GM20431 (cell line): ENCODE results near the gene GFRAL.

Experiments used
- in situ Hi-C: fragments of 300-500 bp; cut with MseI, MboI; formaldehyde crosslinking; loops from one replicate; pipeline ENCODE4 v1.15.0; 2020; ENCODE audit warnings: low sequenced_read_pairs; ENCODE audit not compliant: unreplicated experiment

The GFRAL gene, protein sequence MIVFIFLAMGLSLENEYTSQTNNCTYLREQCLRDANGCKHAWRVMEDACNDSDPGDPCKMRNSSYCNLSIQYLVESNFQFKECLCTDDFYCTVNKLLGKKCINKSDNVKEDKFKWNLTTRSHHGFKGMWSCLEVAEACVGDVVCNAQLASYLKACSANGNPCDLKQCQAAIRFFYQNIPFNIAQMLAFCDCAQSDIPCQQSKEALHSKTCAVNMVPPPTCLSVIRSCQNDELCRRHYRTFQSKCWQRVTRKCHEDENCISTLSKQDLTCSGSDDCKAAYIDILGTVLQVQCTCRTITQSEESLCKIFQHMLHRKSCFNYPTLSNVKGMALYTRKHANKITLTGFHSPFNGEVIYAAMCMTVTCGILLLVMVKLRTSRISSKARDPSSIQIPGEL

DNA sequence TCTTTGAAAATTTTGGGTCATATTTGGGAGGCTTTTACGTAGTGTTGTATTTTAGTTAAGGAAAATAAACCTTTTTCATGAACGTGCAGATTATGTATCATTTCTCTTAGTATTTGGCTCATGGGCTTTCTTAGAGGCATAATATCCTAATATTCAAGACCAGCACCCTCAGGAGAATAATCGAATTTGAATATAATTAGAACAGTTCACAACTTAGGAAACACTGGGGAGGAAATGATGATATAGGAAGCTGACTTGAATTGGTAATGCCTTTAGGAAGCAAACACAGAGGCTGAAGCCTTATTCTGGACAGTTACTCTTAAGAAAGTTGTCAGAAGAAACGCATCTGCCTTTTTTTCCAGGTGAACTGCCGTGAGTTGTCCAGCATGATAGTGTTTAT lies at the start of gene GFRAL:
GFRAL (plus strand) TSS at position 301 of the 400 bp plus-strand sequence; CDS start at position 387, 86 bp downstream.
- in situ Hi-C loops, result no loop called here

DNA sequence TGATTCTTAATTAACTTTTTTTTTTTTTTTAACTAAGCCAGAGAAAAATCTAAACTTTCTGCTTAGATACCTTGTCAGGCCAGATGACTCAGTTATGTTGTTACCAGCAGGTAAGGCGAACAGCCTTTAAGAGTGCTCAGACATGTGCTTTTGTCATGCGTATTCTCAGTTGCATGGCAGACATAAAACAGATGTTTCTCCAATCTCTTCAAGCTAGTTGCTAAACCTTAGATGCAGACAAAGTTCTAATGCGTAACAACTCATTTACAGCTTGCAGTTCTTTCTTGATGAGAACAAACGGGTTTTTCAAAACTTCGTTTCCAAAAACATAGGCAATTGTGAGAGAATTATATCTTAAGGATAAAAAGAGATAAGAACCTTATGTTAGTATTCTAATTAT lies 49.6 kb upstream of the GFRAL start:
- in situ Hi-C loops, result loop anchor here (25.0 kb wide), 1 partner anchor 685 kb away; no protein-coding TSS in a partner anchor

DNA sequence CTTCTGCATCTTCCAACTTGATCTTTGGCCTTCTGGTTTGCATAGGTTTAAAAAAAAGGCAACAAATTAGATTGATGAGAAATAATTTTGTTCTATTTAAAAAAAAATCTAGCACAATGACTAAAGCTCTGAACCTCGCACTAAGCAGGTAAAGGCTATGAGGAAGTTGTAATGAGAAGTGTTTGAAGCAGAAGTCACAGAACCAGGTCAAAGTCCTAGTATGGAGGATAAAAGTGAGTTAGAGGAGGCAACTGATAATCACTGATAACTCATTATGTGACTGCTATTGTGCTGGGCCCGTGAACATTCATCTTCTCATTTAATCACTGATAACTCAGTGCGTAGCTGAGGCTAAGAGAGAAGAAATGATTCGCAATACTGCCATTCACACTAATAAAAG lies 46.1 kb upstream of the GFRAL start:
- in situ Hi-C loops, result loop anchor here (25.0 kb wide), 1 partner anchor 681 kb away; no protein-coding TSS in a partner anchor

DNA sequence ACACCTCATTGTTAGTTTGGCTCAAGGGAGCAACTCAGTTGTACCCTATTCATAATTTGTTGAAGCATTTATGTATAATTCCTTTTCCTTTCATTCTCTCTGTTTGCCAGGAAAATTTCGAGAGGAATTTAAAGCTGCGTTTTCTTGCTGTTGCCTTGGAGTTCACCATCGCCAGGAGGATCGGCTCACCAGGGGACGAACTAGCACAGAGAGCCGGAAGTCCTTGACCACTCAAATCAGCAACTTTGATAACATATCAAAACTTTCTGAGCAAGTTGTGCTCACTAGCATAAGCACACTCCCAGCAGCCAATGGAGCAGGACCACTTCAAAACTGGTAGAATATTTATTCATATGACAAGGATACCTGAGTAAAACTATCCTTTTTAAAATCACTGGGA lies 45.2 kb upstream of the GFRAL start:
- in situ Hi-C loops, result loop anchor here (25.0 kb wide), 1 partner anchor 680 kb away; no protein-coding TSS in a partner anchor

DNA sequence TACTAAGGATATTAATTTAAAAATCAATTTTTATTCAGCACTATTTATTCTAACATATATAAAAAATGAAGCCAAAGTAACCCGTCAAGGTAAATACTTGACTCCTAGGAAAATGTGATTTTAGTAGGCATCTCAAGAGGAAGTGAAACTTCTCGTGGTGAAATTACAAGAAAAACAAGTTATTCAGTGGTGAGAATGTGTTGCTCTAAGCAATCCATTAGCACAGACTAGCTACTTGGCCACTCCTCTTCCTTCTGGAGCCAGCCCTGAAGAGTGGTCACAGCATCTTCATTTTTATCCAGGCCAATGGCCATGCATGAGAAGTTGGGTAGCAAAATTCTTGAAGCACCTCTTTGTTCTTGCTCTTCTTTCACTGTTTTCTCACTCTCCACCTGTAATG lies 40.4 kb upstream of the GFRAL start:
- in situ Hi-C loops, result loop anchor here (25.0 kb wide), 1 partner anchor 675 kb away; no protein-coding TSS in a partner anchor

DNA sequence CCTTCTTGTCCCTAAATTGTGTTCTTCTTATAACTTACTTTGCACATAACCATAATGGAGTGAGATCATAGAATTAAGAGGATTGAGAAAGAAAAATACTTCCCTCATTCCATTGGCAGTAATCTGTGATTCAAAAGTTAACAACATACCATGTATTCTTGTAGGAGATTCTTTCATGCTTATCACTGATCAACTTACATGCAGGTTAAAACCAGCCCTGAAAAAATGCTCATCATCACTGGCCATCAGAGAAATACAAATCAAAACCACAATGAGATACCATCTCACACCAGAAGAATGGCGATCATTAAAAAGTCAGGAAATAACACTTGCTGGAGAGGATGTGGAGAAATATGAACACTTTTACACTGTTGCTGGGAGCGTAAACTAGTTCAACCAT lies 36.5 kb upstream of the GFRAL start:
- in situ Hi-C loops, result loop anchor here (25.0 kb wide), 1 partner anchor 672 kb away; no protein-coding TSS in a partner anchor

DNA sequence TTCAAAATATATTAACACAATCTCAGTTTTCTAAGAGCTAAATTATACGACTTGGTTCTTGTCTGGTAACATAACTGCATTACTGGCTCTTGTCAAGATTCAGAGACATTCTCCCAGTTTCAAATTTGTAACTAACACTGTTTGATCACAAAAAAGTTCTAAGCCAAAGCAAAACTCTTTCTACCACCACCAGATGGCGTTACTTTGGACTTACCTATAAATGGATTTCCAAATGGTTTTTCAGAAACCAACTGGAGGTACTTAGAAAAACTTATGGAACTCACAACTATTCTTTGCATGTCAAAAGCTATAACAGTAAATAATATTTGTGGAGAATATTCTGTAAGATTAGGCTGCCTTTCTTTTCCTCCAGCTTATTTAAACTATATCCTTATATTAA lies 34.2 kb upstream of the GFRAL start:
- in situ Hi-C loops, result loop anchor here (25.0 kb wide), 1 partner anchor 669 kb away; no protein-coding TSS in a partner anchor

DNA sequence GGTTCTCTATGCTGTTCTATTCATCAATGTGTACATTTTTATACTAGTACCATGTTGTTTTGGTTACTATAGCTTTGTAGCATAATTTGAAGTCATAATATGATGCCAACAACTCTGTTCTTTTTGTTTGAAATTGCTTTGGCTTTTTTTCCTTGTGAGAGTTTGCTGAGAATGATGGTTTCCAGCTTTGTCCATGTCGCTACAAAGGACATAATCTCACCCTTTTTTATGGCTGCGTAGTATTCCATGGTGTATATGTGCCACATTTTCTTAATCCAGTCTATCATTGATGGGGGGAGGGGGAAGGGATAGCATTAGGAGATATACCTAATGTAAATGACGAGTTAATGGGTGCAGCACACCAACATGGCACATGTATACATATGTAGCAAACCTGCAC lies 30.1 kb upstream of the GFRAL start:
- in situ Hi-C loops, result loop anchor here (25.0 kb wide), 1 partner anchor 665 kb away; no protein-coding TSS in a partner anchor

DNA sequence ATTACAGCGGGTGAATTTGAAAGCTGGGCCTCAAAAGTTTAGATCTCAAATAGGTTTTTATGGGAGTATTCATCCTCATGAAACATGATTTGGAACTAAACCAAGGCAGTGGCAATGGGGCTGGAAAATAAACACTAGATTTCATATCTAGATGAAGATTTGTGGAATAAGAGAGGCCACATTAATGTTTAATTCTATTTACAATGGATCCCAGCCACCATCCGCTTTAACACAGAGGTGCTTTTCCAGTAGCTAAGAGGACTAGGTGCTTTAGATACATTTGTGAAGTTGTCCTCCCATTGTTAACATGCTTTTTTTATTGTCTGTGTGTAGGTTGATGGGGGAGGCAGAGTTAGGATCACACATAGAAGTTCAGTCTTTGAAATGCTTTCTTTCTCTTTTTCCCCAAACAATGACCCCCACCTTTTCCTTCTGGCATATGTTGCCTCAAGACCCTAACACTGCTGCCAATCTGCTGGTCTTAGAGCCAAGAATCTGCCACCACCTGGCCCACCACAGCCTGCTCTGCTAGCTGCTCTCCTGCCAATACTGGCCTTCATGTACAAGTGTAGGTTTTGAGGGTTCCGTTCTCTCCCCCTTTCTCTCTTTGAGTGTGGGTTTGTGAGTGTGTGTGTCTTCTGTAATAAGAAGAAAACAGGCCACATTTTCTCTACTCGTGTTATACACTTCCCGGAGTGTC lies 27.8 kb upstream of the GFRAL start:
- in situ Hi-C loops, result loop anchor here (25.0 kb wide), 1 partner anchor 663 kb away; no protein-coding TSS in a partner anchor

DNA sequence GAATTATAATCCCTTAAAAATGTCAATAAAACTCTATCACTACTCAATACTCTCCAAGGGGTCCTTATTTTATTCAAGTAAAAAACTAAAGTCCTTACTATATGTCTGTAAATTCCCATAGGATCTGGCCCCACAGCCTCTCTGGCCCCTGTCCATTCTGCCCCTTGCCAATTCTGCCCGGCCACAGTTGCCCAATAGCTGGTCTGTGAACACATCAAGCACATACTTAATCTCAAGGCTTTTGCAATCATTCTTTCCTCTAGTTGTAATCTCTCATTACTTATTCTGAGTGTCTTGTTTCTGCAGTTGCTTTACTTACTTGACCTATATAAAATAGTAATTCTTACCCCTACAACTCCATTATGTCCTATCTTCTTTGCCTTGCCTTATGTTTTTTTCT lies 22.5 kb upstream of the GFRAL start:
- in situ Hi-C loops, result no loop called here

DNA sequence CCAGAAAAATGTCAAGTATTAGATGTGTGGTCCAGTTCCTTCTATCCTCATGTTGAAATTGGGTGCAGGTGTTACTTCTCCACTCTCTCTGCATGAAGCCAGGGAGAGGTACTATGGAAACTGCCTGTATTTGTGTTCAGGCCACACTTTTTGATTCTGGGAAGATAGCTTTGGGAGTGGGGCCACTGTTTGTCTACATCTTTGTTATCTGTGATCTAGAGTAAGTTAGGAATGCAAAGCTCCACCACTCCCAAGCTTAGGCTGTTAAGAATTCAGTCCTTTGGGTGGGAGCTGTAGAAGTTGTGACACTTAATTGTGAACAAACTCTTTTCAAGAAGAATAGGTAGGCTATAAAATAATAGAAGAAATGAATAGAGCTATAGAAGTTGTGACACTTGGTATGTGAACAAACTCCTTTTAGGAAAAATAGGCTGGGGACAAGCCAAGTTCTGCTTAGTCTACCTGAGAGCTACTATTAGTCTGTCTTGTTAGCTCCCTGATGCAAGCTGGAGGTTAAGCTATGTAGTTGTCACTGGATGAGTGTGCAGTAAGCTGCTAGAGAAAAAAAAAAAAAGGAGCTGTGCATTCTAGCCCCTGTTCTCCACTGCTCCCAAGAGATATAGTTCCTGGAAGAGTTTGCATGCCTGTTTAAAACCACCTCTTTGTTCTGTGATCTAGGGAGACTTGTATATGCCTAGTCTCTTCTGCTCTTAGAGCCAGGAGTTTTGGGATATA lies 7.1 kb upstream of the GFRAL start:
- in situ Hi-C loops, result no loop called here

DNA sequence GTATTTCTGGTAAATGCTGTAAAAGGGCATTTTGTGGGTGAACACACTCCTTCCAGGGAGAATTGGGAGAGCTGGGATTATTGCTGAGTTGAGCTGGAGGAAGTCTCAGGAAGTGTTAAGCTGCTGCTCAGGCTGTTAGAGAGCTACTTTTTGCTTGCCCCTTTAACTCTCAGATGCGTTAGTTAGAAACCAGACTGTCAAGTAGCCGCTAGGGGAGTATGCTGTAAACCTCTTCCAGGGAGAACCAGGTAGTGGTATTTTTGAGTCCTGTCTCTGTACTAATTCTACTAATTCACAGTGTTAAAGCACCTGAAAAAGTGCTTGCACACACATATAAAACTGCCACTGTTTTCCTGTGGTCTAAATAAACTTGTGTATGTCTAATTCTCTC lies 6.6 kb upstream of the GFRAL start:
- in situ Hi-C loops, result no loop called here

DNA sequence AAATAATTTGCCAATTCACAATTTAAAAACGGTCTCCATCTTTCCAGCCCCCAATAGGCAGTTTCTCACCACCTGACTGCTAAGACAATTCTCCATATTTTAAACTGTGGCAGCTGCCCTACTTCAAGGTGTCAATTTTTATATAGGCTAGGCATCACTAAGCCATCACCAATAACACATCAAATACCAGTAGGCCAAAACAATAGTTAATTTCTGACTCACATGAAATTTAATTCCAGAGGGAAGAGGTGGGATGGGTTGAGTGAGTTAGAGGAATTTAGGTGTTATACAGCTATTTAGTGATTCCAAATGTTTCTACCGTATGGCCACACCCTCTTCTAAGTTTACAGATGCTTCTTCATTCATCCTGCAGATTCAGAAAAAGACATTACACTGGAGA lies 49.9 kb downstream of the GFRAL start:
- in situ Hi-C loops, result no loop called here

DNA sequence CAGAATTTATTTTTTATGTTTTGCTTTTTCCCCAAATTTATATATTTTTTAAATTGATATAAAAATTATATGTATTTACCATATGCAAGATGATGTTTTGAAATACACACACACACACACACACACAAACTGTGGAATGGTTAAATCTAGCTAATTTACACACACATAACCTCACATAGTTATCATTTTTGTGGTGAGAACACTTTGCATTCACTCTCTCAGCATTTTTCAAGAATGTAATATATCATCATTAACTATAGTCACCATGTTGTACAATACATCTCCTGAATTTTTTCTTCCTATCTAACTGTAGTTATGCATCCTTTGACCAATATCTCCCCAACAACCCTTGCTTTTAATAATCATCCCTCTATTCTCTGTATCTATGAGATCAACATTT lies 52.2 kb downstream of the GFRAL start:
- in situ Hi-C loops, result no loop called here

DNA sequence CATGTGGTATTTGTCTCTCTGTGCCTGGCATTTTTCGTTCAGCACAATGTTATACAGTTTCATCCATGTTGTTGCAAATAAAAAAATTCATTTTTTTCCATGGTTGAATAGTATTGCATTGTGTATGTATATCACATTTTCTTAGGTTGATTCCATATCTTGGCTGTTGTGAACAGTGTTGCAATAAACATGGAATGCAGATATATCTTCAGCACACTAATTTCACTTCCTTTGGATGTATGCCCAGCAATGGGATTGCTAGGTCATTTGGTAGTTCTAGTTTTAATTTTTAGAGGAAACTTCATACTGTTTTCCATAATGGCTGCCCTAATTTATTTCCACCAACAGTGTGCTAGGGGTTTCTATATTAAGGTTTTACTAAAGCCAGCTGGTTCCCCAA lies 52.6 kb downstream of the GFRAL start:
- in situ Hi-C loops, result no loop called here

DNA sequence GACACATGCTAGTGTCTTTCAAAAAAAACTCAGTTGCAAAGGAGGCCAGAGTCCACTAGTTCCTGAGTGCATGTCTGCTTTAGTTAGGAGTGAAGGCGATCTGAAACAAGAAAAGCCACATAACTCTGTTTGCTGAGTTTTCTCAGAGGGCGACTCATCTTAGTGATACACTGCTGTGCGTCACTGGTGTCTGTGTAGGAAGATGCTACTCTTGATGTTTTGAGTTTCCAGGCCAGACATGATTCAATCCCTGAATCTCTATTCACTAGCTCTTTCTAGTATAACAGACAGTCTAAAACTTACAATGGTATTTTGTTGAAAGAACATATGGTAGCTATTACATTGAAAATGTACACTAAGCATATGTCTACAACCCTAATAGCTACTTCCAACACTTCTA lies 60.9 kb downstream of the GFRAL start:
- in situ Hi-C loops, result no loop called here

DNA sequence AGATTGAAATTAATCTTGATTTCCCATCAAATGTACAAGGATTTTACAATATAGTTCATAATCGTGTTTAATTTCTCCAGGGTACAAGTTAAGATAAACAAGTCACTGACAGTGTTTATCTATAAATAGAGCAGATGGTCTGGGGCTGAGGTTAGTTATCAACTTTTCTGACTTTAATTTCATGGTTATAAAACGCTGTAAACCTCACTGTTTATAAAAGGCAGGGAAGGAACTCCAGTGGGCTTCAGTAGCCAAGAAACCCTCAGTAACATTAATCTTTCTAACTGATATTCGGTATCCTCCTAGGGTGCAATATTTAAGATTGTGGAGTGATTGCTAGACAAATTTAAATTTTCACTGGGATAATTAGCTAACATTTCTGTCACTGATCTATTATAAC lies 68.6 kb downstream of the GFRAL start:
- in situ Hi-C loops, result no loop called here

DNA sequence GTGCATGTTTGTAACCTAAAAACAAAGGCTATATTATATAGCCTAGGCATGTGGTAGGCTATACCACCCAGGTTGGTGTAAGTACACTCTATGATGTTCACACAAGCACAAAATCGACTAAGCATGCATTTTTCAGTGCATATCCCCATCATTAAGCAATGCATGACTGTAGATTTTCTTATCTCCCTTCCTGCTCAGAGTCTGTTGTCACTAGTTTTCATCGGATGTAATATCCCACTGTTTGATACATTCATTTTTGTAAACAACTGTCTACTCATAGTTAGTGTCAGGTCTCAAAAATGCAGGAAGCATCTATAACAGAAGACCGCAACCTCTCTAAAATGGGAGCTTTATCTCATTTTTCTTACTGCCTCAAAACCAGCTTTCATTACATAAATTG lies 70.7 kb downstream of the GFRAL start:
- in situ Hi-C loops, result no loop called here

DNA sequence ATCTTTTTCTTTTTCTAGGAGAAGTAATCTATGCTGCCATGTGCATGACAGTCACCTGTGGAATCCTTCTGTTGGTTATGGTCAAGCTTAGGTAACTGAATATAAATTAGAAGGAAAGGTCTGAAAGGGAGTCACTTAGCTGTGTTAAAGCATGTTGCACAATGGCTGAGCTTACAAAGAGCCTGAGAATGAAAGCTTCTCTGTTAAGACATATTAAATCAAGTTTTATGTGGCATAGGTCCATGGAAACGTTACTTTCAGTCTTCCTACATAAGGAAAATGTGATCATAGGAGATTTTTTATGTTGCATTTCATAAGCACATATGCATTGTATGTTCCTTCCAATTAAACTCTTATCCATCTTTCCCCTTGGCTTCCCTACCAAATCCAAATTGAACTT lies 72.1 kb downstream of the GFRAL start:
- in situ Hi-C loops, result no loop called here

DNA sequence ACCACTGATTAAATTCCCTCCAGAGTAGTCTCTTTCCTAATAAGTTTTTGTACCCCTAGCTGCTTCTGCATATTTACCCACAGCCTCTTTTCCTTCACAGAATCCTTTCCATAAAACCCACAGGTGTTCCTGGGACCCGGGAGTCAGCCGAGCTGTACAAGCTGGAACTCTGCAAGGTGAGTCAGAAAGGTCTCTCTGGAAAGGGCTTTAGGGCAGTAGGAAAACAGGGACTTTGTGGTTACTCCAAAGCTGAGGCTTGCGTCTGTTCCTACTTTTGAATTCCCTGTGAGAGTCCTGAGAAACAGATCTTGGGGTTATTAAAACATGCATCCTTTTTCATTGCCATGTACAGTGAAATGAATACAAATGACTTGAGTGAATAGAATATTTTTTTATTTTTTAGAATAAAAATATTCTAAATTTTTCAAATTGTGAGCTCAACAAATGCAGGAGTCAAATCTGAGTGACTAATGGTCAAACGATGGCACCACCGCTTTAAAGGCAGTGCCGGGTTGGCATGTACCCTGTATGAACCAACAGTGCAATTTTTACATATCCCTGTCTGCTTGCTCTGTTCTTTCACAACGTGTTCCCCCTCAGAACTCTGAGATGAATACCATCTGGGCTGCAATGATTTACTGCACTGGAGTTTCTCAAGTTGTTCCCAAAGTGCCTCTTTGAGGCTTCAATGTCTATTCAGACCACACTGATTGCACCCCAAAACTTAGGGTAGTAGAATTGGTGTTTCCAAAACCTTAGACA lies 78.4 kb downstream of the GFRAL start:
- in situ Hi-C loops, result no loop called here
